Esophagus squamous epithelium (tissue), 4 donors: ENCODE results near the gene GHDC.

ENCODE experiments used
- POLR2A ChIP-seq, 4 donors: fragments of 450-650 bp; IDR thresholded peaks; one replicate each; pipeline ENCODE4 v1.6.1; 2017; ENCODE audit warnings: antibody characterized with exemption in 4 of 4, mild to moderate bottlenecking in 4 of 4, moderate library complexity in 3 of 4
- TF ChIP-seq, protein P1 (sequence below), 6 experiments: fragments of 450-650 bp in 4 of 6; fragments of 200-600 bp in 2 of 6; sonication (generic) in 2 of 6; IDR thresholded peaks; one replicate each; pipeline ENCODE4 v1.5.1; 2016 to 2019; ENCODE audit warnings: antibody characterized with exemption in 6 of 6, mild to moderate bottlenecking in 4 of 6, moderate library complexity in 4 of 6

DNA sequence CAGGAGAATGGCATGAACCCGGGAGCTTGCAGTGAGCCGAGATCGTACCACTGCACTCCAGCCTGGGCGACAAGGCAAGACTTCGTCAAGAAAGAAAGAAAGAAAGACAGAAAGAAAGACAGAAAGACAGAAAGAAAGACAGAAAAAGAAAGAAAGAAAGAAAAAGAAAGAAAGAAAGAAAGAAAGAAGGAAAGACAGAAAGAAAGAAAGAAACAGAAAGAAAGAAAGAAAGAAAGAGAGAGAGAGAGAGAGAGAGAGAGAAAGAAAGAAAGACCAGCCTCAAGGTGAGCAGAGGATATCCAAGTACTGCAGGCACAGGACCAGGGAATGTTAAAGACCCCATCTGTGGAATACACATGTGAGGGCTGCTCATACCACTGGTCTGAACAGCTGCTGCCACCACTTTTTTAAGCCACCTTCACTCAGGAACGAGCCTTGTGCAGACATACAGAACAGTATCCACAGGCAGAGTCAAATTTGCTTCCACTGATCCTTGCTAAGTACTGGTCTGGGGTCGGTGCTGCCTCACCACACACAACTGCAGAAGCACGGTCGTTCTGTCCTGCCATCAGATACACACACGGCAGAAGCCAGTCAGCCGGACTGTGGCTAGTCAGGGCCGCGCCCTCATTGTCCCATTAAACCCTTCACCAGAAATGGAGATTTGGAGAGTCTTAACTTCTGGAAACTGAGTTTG is 47.2 kb downstream of the GHDC start:
- TF ChIP-seq, protein P1, sequence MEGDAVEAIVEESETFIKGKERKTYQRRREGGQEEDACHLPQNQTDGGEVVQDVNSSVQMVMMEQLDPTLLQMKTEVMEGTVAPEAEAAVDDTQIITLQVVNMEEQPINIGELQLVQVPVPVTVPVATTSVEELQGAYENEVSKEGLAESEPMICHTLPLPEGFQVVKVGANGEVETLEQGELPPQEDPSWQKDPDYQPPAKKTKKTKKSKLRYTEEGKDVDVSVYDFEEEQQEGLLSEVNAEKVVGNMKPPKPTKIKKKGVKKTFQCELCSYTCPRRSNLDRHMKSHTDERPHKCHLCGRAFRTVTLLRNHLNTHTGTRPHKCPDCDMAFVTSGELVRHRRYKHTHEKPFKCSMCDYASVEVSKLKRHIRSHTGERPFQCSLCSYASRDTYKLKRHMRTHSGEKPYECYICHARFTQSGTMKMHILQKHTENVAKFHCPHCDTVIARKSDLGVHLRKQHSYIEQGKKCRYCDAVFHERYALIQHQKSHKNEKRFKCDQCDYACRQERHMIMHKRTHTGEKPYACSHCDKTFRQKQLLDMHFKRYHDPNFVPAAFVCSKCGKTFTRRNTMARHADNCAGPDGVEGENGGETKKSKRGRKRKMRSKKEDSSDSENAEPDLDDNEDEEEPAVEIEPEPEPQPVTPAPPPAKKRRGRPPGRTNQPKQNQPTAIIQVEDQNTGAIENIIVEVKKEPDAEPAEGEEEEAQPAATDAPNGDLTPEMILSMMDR (IDR thresholded peaks at IDR 0.05): no peak
- TF ChIP-seq POLR2A (IDR thresholded peaks at IDR 0.05): no peak
